ENCODE data around the gene TAAR5. TPM values are rescaled to one million over a fixed set of nuclear protein-coding genes. Genes with fewer than 3 reads are reported as not detected.

TAAR5 gene
- total RNA-seq, 3 donors from 2014 or later, result not detected

- Histone ChIP-seq H3K4me3 (no peak overlapping the region), H3K9me3 (no peaks in the 10 kb centered on the region), H3K4me1 (ENCODE audit: low read depth) (no peaks in the 10 kb centered on the region), H3K36me3 (ENCODE audit: low read depth) (no peaks in the 10 kb centered on the region)
- no peak for TF ChIP-seq CTCF (IDR thresholded peaks at IDR 0.05)
- DNase-seq (no peak), ATAC-seq (no peak)
- intact Hi-C loops (cut with DNase I, micrococcal nuclease), result no loop called here
Measured at GRCh38 chr6:132590362-132590761, 821 bp upstream of the TAAR5 start.

GRCh38 chr6:132587424-132587823 is 2.1 kb downstream of the TAAR5 start:
- Histone ChIP-seq H3K9me3 (no peaks in the 10 kb centered on the region), H3K4me3 (no peak overlapping the region), H3K4me1 (ENCODE audit: low read depth) (no peaks in the 10 kb centered on the region), H3K36me3 (ENCODE audit: low read depth) (no peaks in the 10 kb centered on the region)
- ATAC-seq, result no peak
- DNase-seq, result no peak
- no peak for TF ChIP-seq CTCF (IDR thresholded peaks at IDR 0.05)
- intact Hi-C loops (cut with DNase I, micrococcal nuclease), result no loop called here

- DNase-seq (no peak), ATAC-seq (no peak)
- H3K4me1 ChIP-seq (ENCODE audit: low read depth), result no peaks in the 10 kb centered on the region
- no peak overlapping the region for H3K4me3 ChIP-seq
- no peaks in the 10 kb centered on the region for H3K36me3 ChIP-seq (ENCODE audit: low read depth)
- no peaks in the 10 kb centered on the region for H3K9me3 ChIP-seq
- intact Hi-C loops (cut with DNase I, micrococcal nuclease), result no loop called here
- no peak for TF ChIP-seq CTCF (IDR thresholded peaks at IDR 0.05)
Measured at GRCh38 chr6:132584698-132585097, 4.8 kb downstream of the TAAR5 start.

- ATAC-seq (no peak), DNase-seq (no peak)
- Histone ChIP-seq H3K9me3 (no peaks in the 10 kb centered on the region), H3K4me3 (no peak overlapping the region), H3K36me3 (ENCODE audit: low read depth) (no peaks in the 10 kb centered on the region), H3K4me1 (ENCODE audit: low read depth) (no peaks in the 10 kb centered on the region)
- intact Hi-C loops (cut with DNase I, micrococcal nuclease), result no loop called here
- no peak for TF ChIP-seq CTCF (IDR thresholded peaks at IDR 0.05)
Measured at GRCh38 chr6:132571774-132572173, 17.8 kb downstream of the TAAR5 start.

GRCh38 chr6:132570221-132570777 is 19.2 kb downstream of the TAAR5 start, which contains the start of gene TAAR6:
TAAR6 (plus strand) TSS chr6:132570322; CDS start chr6:132570322, 0 bp downstream.
- H3K36me3 ChIP-seq (ENCODE audit: low read depth), result no peaks in the 10 kb centered on the region
- DNase-seq (no peak), ATAC-seq (no peak)
- H3K4me1 ChIP-seq (ENCODE audit: low read depth), result no peaks in the 10 kb centered on the region
- no peak within 1 kb of the TSS for H3K4me3 ChIP-seq
- intact Hi-C loops (cut with DNase I, micrococcal nuclease), result no loop called here
- no peak for TF ChIP-seq CTCF (IDR thresholded peaks at IDR 0.05)
- H3K9me3 ChIP-seq, result no peaks in the 10 kb centered on the region

GRCh38 chr6:132569170-132569569 is 20.4 kb downstream of the TAAR5 start:
- H3K4me3 ChIP-seq, result no peak overlapping the region
- no peaks in the 10 kb centered on the region for H3K9me3 ChIP-seq
- H3K36me3 ChIP-seq (ENCODE audit: low read depth), result no peaks in the 10 kb centered on the region
- no peak for DNase-seq
- intact Hi-C loops (cut with DNase I, micrococcal nuclease), result no loop called here
- ATAC-seq, result no peak
- no peaks in the 10 kb centered on the region for H3K4me1 ChIP-seq (ENCODE audit: low read depth)
- TF ChIP-seq CTCF (IDR thresholded peaks at IDR 0.05), result no peak

All from mucosa of descending colon (tissue), 3 donors.